Stimulated activated CD4-positive, alpha-beta T cell treated with anti-CD3 and anti-CD28 coated beads, Interleukin-12 subunit alpha, Interleukin-12 subunit beta, amount 100 ng/mL, for 24 hours (primary cell): ENCODE results near the gene FKBP11.
"Not testable (repeated sequence)": the region's sequence is repeated elsewhere in the genome, so short reads cannot be mapped to it uniquely, and the experiment has no call there.

Source experiments
- DNase-seq, 2 experiments: peaks; one replicate each; pipeline ENCODE4 v3.0.0-alpha.2; 2020; ENCODE audit warnings: low read depth in 2 of 2

The FKBP11 gene

GRCh38 chr12:48954841-48955501 is 29.7 kb upstream of the FKBP11 start:
- no peak for DNase-seq

- no peak for DNase-seq
Measured at GRCh38 chr12:48954061-48954460, 28.8 kb upstream of the FKBP11 start.

GRCh38 chr12:48952691-48953090 is 27.4 kb upstream of the FKBP11 start:
- DNase-seq = no peak

- no peak for DNase-seq
Measured at GRCh38 chr12:48947727-48948126, 22.4 kb upstream of the FKBP11 start.

- DNase-seq = no peak
Measured at GRCh38 chr12:48946943-48947342, 21.7 kb upstream of the FKBP11 start.

- no peak for DNase-seq
Measured at GRCh38 chr12:48946205-48946604, 20.9 kb upstream of the FKBP11 start.

GRCh38 chr12:48943221-48943620 is 17.9 kb upstream of the FKBP11 start:
- DNase-seq = no peak

- no peak for DNase-seq
Measured at GRCh38 chr12:48940181-48940580, 14.9 kb upstream of the FKBP11 start.

- DNase-seq = no peak
Measured at GRCh38 chr12:48938805-48939204, 13.5 kb upstream of the FKBP11 start.

GRCh38 chr12:48937170-48937569 is 11.9 kb upstream of the FKBP11 start:
- DNase-seq = no peak

GRCh38 chr12:48936379-48936979 is 11.2 kb upstream of the FKBP11 start:
- DNase-seq = peak; percentile 43 to 83

- DNase-seq = no peak
Measured at GRCh38 chr12:48934312-48934706, 9.0 kb upstream of the FKBP11 start.

- DNase-seq = no peak
Measured at GRCh38 chr12:48933664-48934311, 8.5 kb upstream of the FKBP11 start.

- DNase-seq = no peak
Measured at GRCh38 chr12:48932878-48933277, 7.6 kb upstream of the FKBP11 start.

- no peak for DNase-seq
Measured at GRCh38 chr12:48930475-48930874, 5.2 kb upstream of the FKBP11 start.

- DNase-seq = no peak
Measured at GRCh38 chr12:48929551-48929950, 4.3 kb upstream of the FKBP11 start.

- DNase-seq = no peak
Measured at GRCh38 chr12:48927261-48927660, 2.0 kb upstream of the FKBP11 start.

- DNase-seq = peak; percentile 42 to 56
Measured at GRCh38 chr12:48924617-48925303, 532 bp downstream of the FKBP11 start.

GRCh38 chr12:48923117-48923516 is 2.2 kb downstream of the FKBP11 start:
- no peak for DNase-seq

- no peak for DNase-seq
Measured at GRCh38 chr12:48917857-48918537, 7.3 kb downstream of the FKBP11 start.

GRCh38 chr12:48910196-48910595 is 15.1 kb downstream of the FKBP11 start:
- no peak for DNase-seq

- not testable (repeated sequence) for DNase-seq
Measured at GRCh38 chr12:48909698-48910097, 15.6 kb downstream of the FKBP11 start.
